ENCODE data around the gene PIK3CB.
"Not testable (repeated sequence)": the region's sequence is repeated elsewhere in the genome, so short reads cannot be mapped to it uniquely, and the experiment has no call there.

Gene PIK3CB

GRCh38 chr3:138802223-138802622 is 32.5 kb downstream of the PIK3CB start:
- not testable (repeated sequence) for DNase-seq

- no peak for DNase-seq
These were observed 32.9 kb downstream of the PIK3CB start for GRCh38 chr3:138801792-138802191.

GRCh38 chr3:138800248-138800647 is 34.5 kb downstream of the PIK3CB start:
- no peak for DNase-seq

- DNase-seq: no peak
These were observed 34.9 kb downstream of the PIK3CB start for GRCh38 chr3:138799822-138800221.

- no peak for DNase-seq
These were observed 37.2 kb downstream of the PIK3CB start for GRCh38 chr3:138797508-138798038.

- no peak for DNase-seq
These were observed 38.0 kb downstream of the PIK3CB start for GRCh38 chr3:138796761-138797160.

GRCh38 chr3:138786788-138787271 is 47.9 kb downstream of the PIK3CB start:
- DNase-seq: peak; percentile 21

- DNase-seq: no peak
These were observed 48.8 kb downstream of the PIK3CB start for GRCh38 chr3:138785951-138786350.

GRCh38 chr3:138785362-138785857 is 49.3 kb downstream of the PIK3CB start:
- not testable (repeated sequence) for DNase-seq

GRCh38 chr3:138782755-138783154 is 52.0 kb downstream of the PIK3CB start:
- DNase-seq: no peak

- peak; percentile 9 for DNase-seq
These were observed 53.7 kb downstream of the PIK3CB start for GRCh38 chr3:138781012-138781470.

GRCh38 chr3:138778643-138779042 is 56.1 kb downstream of the PIK3CB start:
- no peak for DNase-seq

- DNase-seq: no peak
These were observed 57.8 kb downstream of the PIK3CB start for GRCh38 chr3:138776961-138777360.

GRCh38 chr3:138775254-138775595 is 59.5 kb downstream of the PIK3CB start:
- no peak for DNase-seq

GRCh38 chr3:138774529-138775253 is 60.0 kb downstream of the PIK3CB start:
- DNase-seq: peak; percentile 99

- no peak for DNase-seq
These were observed 63.1 kb downstream of the PIK3CB start for GRCh38 chr3:138771585-138771984.

- no peak for DNase-seq
These were observed 65.1 kb downstream of the PIK3CB start for GRCh38 chr3:138769616-138770015.

GRCh38 chr3:138768946-138769345 is 65.8 kb downstream of the PIK3CB start:
- no peak for DNase-seq

- DNase-seq: no peak
These were observed 66.6 kb downstream of the PIK3CB start for GRCh38 chr3:138768125-138768524.

GRCh38 chr3:138767498-138768104 is 67.1 kb downstream of the PIK3CB start:
- DNase-seq: no peak

GRCh38 chr3:138761002-138761401 is 73.7 kb downstream of the PIK3CB start:
- no peak for DNase-seq

- DNase-seq: no peak
These were observed 86.5 kb downstream of the PIK3CB start for GRCh38 chr3:138748190-138748589.

- no peak for DNase-seq
These were observed 87.5 kb downstream of the PIK3CB start for GRCh38 chr3:138747225-138747624.

- no peak for DNase-seq
These were observed 94.7 kb downstream of the PIK3CB start for GRCh38 chr3:138740072-138740471.

All from EL (cell line).